ENCODE measurements around the gene CRHR1.
"Not testable (repeated sequence)": the region's sequence is repeated elsewhere in the genome, so short reads cannot be mapped to it uniquely, and the experiment has no call there.

CRHR1 gene

DNA sequence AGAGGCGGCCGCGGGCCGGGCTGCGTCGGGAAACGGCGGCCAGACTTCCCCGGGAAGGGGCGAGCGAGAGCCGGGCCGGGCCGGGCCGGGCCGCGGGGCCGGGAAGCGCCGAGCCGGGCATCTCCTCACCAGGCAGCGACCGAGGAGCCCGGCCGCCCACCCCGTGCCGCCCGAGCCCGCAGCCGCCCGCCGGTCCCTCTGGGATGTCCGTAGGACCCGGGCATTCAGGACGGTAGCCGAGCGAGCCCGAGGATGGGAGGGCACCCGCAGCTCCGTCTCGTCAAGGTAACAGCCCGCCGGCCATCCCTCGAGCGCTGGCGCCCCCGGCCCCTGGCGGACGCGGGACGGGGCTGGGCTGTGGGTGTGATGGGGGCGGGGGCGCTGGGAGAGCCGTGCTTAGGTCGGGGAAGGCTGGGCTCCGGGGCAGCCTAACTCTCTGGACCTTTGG lies at the start of gene CRHR1:
Gene CRHR1 (plus strand): TSS at position 28 of the 448 bp plus-strand sequence. CDS start 225 bp downstream, at position 253.
- DNase-seq = peak in 1 of 2 experiments; percentile 18

DNA sequence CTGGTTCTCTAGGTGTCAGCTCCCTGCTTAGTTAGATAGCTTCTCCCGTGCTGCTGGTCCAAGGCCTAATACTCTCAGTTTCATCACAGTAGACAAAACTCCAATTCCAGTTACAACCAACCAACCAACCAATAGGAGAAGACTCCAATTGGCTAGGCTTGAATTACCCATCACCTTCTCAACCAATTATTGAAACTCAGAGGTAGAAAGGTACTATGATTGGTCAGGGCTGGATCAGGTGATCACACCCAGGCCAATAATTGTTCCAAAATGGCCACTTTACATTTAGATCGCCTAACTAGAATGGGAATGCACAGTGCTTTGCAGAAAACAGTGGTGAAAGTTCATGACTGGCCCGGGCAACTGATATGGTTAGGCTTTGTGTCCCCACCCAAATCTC lies 49.5 kb upstream of the CRHR1 start:
- no peak for DNase-seq

DNA sequence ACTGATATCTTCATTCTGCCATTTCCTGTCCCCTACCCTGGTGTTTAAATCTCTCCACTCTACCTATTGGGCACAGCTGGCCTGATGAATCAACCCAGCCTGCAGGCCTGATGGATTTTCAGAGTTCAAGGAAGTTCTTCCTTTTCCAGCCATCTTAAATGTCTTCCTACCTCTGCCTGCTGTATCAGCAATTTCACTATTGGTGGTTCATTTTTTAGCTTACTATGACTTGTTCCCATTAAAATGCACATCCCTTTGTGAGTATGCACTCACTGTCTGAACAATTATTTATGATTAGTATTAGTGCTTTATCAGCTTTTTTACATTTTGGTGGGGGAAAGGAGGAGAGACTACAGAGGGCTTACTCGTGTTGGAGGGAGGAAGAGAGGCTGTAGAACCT lies 48.6 kb upstream of the CRHR1 start:
- DNase-seq = no peak

DNA sequence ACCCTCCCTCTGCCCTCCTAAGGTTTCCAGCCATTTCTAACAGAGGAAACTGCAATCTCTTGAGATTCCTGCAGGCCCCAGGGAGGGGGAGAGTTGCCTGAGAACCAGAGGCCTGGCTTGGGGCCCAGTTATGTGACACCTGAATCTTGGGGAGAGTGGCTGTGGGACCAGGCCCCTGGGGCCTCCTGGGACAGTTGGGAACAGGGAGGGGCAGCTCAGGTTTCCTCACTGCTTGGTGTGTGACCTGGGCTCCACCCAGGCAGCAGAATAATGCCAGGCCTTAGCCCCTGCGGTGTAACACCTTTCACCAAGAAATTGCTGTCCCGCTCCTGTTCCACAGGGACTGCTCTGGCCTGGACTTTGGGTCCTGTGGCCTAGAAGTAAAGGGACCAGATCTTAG lies 44.3 kb upstream of the CRHR1 start:
- no peak for DNase-seq

DNA sequence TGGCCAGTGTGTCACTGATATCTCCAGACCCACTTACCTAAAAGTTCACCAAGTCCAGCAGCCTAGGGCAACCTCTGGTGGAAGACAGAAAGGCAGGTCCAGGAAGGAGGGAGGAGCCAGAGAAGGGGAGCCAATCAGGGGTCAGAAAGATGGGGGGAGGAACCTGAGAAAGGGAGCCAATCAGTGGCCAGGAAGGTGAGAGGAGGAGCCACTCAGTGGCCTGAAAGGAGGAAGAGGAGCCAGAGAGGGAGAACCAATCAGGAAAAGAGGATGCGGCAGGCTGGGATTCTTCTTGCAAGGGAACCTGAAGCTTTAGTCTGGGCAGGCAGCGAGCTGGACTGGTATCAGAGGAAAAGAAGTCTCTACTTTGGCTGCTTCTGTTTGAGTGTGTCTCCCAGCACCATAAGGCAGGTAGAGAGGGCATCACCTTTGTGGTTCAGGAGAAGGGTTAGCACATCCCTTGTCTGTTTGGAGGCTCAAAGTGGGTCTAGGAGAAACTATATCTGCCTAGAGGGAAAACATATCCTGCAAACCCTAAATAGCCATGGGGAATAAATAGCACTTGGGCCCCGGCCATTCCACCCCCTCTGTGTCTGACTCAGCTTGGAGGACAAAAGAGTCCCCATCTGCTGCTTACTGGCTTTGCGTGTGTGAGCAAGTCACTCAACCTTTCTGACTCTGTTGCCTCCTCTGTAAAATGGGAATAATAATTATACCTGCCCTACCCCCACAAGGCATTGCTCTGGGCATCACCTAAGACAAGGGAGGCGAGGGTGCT lies 43.4 kb upstream of the CRHR1 start:
- DNase-seq = peak; percentile 42 to 47

DNA sequence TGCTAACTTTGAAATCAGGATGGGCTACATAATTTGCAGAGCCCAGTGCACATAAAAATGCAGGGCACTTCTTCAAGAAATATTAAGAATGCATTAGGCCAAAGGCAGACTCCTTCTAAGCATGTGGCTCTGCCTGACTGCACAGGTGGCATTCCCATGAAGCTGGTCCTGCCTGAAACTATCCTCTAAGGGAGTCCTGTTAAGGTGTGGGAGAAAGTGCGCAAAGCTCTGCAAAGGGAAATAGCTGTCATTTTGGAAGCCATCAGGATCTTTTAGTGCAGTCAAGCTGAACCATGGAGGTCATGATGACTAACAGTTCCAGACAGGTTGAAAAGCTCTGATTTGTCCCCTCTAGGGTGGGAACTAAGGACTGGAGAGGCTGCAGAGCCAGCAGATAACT lies 41.9 kb upstream of the CRHR1 start:
- no peak for DNase-seq

GRCh38 chr17:45743626-45744326 lies 40.3 kb upstream of the CRHR1 start:
- no peak for DNase-seq

GRCh38 chr17:45744826-45745225 lies 39.3 kb upstream of the CRHR1 start:
- DNase-seq = not testable (repeated sequence)

DNA sequence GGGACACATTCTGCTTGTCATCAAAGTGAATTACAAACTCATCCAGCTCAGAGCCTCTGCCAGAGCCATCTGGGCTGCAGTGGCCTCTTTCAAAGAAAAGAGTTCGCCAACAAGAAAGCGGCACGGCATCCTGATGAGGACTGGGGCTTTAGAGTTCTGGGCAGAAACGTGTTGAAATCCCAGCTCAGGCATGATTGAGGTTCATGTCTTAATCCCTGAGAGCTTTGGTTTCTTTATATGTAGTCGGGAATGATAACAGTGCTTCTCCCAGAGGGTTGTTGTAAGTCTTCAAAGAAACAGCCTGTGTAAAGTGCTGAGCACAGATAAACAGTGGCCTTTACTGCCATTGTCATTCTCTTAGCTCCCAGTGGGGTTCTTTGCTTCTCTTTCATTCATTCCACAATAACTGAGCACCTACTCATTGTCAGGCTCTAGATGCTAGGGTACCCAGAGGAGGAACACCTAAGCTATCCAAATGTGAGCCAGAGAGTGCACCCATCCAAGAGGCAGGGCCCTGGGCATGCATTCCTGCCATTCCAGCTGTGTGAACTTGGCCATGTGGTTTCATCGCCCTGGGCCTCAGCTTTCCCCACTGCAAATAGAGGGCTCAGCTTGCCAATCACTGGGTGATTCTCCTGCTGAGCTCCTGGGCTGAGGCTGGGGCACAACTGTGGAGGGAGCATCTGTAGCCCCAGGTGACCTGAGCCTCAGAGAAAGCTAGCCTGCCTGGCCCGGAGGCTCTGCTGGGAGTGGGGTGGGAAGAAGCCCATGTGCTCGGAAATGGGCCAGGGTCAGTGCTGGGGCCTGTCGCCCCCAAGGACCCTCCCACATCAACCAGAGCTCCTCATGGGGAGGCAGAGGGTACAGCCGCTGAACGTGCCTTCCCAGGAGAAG lies 38.3 kb upstream of the CRHR1 start:
- no peak for DNase-seq

- no peak for DNase-seq
Measured at GRCh38 chr17:45747911-45748310, 36.2 kb upstream of the CRHR1 start.

GRCh38 chr17:45748731-45749310 lies 35.3 kb upstream of the CRHR1 start:
- DNase-seq = no peak

GRCh38 chr17:45749831-45750335 lies 34.2 kb upstream of the CRHR1 start:
- no peak for DNase-seq

DNA sequence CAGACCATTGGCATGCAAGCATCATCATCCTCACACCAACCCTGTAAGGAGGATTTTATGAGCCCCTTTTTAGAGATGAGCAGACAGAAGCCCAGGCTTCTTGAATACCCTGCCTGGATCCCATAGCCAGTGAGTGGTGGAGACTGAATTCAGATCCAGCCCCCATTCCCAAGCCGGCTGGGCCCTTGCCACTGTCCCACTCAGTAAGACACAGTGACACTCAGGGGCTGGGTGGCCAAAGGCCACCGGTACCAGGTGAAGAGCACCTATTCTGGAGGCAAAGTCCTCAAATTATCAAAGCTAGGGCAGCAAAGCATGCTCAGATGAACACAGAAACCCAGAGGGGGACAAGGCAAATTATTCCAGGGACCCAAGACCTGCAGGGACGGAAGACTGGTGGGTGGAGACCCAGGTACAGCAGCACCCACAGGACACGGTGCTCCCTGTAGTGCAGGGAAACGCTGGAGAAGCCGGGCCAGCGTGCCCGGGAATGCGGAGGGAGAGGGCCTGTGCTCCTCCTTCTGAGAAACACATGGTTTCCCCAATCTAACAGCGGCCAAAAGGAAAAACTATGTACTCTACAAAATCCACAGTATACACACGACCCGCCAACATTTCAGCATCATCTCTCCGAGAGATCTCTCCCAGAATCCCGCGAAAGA lies 33.2 kb upstream of the CRHR1 start:
- no peak for DNase-seq

DNA sequence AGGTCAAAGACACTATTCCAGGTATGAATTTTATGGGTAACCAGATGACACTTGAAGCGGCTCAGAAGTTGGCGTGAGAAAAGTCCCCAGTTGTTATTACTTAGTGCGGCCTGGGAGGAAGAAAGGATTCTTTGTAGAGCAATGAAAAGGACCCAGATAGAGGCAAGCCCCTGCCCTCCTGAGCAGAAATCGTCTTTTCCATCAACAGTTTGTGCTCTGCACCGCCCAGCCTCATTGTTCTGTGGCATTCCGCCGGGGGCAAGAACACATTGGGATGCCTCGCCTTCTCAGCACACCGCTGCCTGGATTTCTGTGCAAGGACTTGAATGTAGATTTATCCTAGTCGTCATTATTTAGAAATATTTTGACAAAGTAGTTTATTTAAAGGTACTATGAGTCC lies 32.7 kb upstream of the CRHR1 start:
- no peak for DNase-seq

GRCh38 chr17:45752246-45752645 lies 31.9 kb upstream of the CRHR1 start:
- no peak for DNase-seq

GRCh38 chr17:45753645-45754225 lies 30.4 kb upstream of the CRHR1 start:
- no peak for DNase-seq

DNA sequence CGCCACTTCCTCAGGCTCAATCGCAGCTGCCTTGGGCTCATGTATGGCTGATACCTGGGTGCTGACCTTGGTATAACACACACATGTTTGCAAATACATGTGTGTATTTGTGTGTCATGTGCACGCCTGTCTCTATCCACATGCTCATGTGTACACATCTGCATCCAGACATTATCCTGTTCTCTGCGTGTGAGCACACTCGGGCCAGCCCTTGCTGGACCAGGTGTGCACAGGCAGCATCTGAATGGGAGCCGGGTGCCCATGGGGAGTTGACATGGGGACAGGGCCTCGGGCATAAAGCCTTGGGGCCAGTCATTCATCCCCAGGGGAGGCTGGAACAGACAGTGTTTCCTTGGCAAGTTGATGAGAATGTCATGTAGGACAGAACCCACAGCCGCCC lies 29.1 kb upstream of the CRHR1 start:
- no peak for DNase-seq

DNA sequence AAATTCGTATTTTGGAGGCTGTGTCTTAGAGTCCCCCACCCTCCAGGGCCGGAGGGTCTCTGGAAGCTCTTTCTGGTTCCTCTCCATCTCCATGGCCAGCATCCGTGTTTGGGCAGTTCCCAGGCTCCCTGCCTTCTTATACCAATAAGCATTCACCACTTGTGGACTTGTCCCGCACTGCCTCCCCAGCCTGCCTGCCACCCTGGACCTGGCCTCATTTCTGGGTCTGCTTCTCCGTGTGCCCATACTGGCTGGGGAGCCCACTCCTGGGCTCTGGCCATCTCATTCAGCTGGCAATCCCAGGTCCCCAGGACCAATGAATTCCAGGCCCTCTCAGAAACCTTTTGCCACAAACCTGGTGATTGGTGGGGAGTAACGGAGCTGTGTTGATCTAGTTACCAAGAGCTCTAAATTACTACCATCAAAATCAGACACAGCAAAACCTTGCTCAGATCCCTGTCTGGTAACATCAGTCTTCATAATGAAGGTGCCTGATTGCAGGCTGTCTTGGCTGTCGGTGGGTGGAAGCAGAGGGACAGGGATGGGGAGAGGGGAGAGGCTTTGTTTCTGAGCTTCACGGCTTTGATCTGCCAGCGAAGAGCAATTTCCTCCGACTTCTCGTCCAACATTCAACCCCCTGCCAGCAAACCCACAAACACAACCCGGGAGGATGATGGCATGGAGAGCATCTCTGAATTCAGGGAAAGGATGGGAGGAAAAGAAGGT lies 27.7 kb upstream of the CRHR1 start:
- no peak for DNase-seq

GRCh38 chr17:45757431-45758218 lies 26.5 kb upstream of the CRHR1 start:
- DNase-seq = no peak

DNA sequence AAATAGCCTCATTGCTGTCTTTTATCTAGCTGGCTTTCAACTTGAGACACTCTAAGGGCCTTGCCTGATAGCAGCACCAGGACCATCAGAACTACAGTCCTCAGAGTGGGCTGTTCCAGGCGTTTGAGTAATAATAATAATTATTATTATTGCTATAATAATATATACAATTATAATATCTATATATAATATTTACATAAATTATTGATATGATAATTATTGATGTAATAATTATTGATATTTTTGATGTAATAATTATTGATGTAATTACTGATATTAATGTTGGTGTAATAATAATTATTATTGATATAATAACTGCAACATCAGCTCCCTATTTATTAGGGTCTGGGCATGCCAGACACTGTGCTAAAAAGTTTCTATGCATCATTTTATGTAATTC lies 25.6 kb upstream of the CRHR1 start:
- DNase-seq = no peak
